MCF 10A (cell line): ENCODE data around the gene TMEM60. TPM values are rescaled to one million over a fixed set of nuclear protein-coding genes. Genes with fewer than 3 reads are reported as not detected.

Source experiments
- BruUV-seq: library from RNA; stranded (reverse); fragments of 400-500 nt; replicated peaks from 2 replicates; lab custom pipeline; 2021; lab: Mats Ljungman, UMichigan
- CTCF ChIA-PET: fragments of 300-600 bp; sonication (Branson Sonifier 250); formaldehyde crosslinking; extraction: SDS; loops from one replicate; lab custom pipeline; 2021; ENCODE audit warnings: antibody characterized with exemption, inconsistent platforms; lab: Yijun Ruan, JAX
- POLR2A ChIA-PET: fragments of 300-600, 350-650 bp; sonication (Branson Sonifier 250); formaldehyde crosslinking; extraction: SDS; loops from one replicate; lab custom pipeline; 2020; ENCODE audit warnings: antibody characterized with exemption, inconsistent platforms; lab: Yijun Ruan, JAX
- DNase-seq: peaks from one replicate; pipeline ENCODE4 v3.0.0-alpha.2; 2018; ENCODE audit not compliant: unreplicated experiment
- H3K27ac Mint-ChIP-seq: one replicate; pipeline ENCODE4 v1.8.0; 2022; ENCODE audit warnings: mild to moderate bottlenecking, low read depth, mixed read lengths; ENCODE audit not compliant: unreplicated experiment
- H3K27me3 Mint-ChIP-seq: one replicate; pipeline ENCODE4 v1.8.0; 2022; ENCODE audit warnings: mixed read lengths; ENCODE audit not compliant: insufficient read depth, unreplicated experiment
- H3K36me3 Mint-ChIP-seq: one replicate; pipeline ENCODE4 v1.8.0; 2022; ENCODE audit warnings: mild to moderate bottlenecking, moderate library complexity, mixed read lengths; ENCODE audit not compliant: insufficient read depth, unreplicated experiment
- H3K4me1 Mint-ChIP-seq: one replicate; pipeline ENCODE4 v1.8.0; 2022; ENCODE audit warnings: mixed read lengths; ENCODE audit not compliant: insufficient read depth, unreplicated experiment
- H3K4me3 Mint-ChIP-seq: one replicate; pipeline ENCODE4 v1.8.0; 2022; ENCODE audit warnings: mild to moderate bottlenecking, moderate library complexity, mixed read lengths; ENCODE audit not compliant: unreplicated experiment
- H3K9me3 Mint-ChIP-seq: one replicate; pipeline ENCODE4 v1.8.0; 2022; ENCODE audit warnings: mixed read lengths; ENCODE audit not compliant: unreplicated experiment
- CTCF ChIP-seq: fragments of 200-600 bp; IDR thresholded peaks from one replicate; pipeline ENCODE4 v1.8.0; 2022; ENCODE audit warnings: antibody characterized with exemption, mild to moderate bottlenecking; ENCODE audit not compliant: unreplicated experiment
- intact Hi-C: fragments of 100-400 bp; cut with micrococcal nuclease; formaldehyde crosslinking; loops from 2 replicates; pipeline ENCODE4 v1.14.1; 2022
- total RNA-seq: library from RNA; stranded (reverse); gene quantifications from 2 replicates; pipeline ENCODE4 v1.2.3, GENCODE V29; 2022

Gene TMEM60
- total RNA-seq, 1 experiment from 2014 or later: 7.1 TPM

- TF ChIP-seq CTCF: no peak
- BruUV-seq: no TSS peak
- intact Hi-C loops: no loop called here
- CTCF ChIA-PET: interaction anchor here (0.6 kb wide), 1 partner anchor 53 kb away, joined by 3 read pairs; no protein-coding TSS in a partner anchor
- Mint-ChIP-seq H3K4me1 (peaks cover 8% of the 10 kb centered on the region), H3K4me3 (no peak overlapping the region), H3K36me3 (no peaks in the 10 kb centered on the region), H3K9me3 (peaks cover 7% of the 10 kb centered on the region), H3K27ac (no peak overlapping the region), H3K27me3 (no peaks in the 10 kb centered on the region)
- no peak for DNase-seq
- POLR2A ChIA-PET: no interaction called here
Measured at GRCh38 chr7:77827999-77828398, 29.8 kb upstream of the TMEM60 start.

- no peak overlapping the region for H3K27ac Mint-ChIP-seq
- no TSS peak for BruUV-seq
- peaks cover 15% of the 10 kb centered on the region for H3K9me3 Mint-ChIP-seq
- TF ChIP-seq CTCF: no peak
- no peaks in the 10 kb centered on the region for H3K27me3 Mint-ChIP-seq
- ChIA-PET CTCF (no interaction called here), POLR2A (no interaction called here)
- no peak for DNase-seq
- intact Hi-C loops: no loop called here
- no peaks in the 10 kb centered on the region for H3K36me3 Mint-ChIP-seq
- H3K4me1 Mint-ChIP-seq: peaks cover 5% of the 10 kb centered on the region
- H3K4me3 Mint-ChIP-seq: no peak overlapping the region
Measured at GRCh38 chr7:77826300-77826699, 28.1 kb upstream of the TMEM60 start.

GRCh38 chr7:77825131-77825530 is 26.9 kb upstream of the TMEM60 start:
- intact Hi-C loops: no loop called here
- Mint-ChIP-seq H3K4me3 (no peak overlapping the region), H3K27me3 (no peaks in the 10 kb centered on the region), H3K27ac (no peak overlapping the region), H3K4me1 (peaks cover 5% of the 10 kb centered on the region), H3K36me3 (no peaks in the 10 kb centered on the region), H3K9me3 (peaks cover 27% of the 10 kb centered on the region)
- no peak for TF ChIP-seq CTCF
- BruUV-seq: no TSS peak
- ChIA-PET POLR2A (interaction anchor here (0.6 to 0.7 kb wide), 2 partner anchors 40 to 157 kb away, joined by 3 read pairs; no protein-coding TSS in a partner anchor), CTCF (interaction anchor here (0.6 to 0.7 kb wide), 2 partner anchors 28 to 62 kb away, joined by 3 to 4 read pairs; no protein-coding TSS in a partner anchor)
- DNase-seq: no peak

GRCh38 chr7:77824636-77825035 is 26.4 kb upstream of the TMEM60 start:
- no TSS peak for BruUV-seq
- POLR2A ChIA-PET: no interaction called here
- no peak for DNase-seq

More at GRCh38 chr7:77824636-77825035, 26.4 kb upstream of the TMEM60 start:
- Mint-ChIP-seq H3K27me3 (no peaks in the 10 kb centered on the region), H3K27ac (no peak overlapping the region), H3K9me3 (peaks cover 31% of the 10 kb centered on the region), H3K4me1 (peaks cover 5% of the 10 kb centered on the region), H3K4me3 (no peak overlapping the region), H3K36me3 (no peaks in the 10 kb centered on the region)
- intact Hi-C loops: no loop called here
- no peak for TF ChIP-seq CTCF
- CTCF ChIA-PET: interaction anchor here (0.6 to 0.7 kb wide), 2 partner anchors 28 to 62 kb away, joined by 3 to 4 read pairs; no protein-coding TSS in a partner anchor
